Fibroblast of skin of back (primary cell): ENCODE measurements around the gene TBC1D10A.

Experiments used
- DNase-seq: peaks from one replicate; pipeline ENCODE4 v3.0.0-alpha.2; 2013

TBC1D10A gene

GRCh38 chr22:30265823-30266444 lies 60.8 kb downstream of the TBC1D10A start:
- DNase-seq, result no peak

- no peak for DNase-seq
Measured at GRCh38 chr22:30265131-30265720, 61.5 kb downstream of the TBC1D10A start.

GRCh38 chr22:30263883-30264282 lies 62.9 kb downstream of the TBC1D10A start:
- DNase-seq, result no peak

GRCh38 chr22:30262917-30263741 lies 63.6 kb downstream of the TBC1D10A start:
- DNase-seq, result peak; percentile 60

- no peak for DNase-seq
Measured at GRCh38 chr22:30262112-30262511, 64.6 kb downstream of the TBC1D10A start.

- DNase-seq, result no peak
Measured at GRCh38 chr22:30261134-30261533, 65.6 kb downstream of the TBC1D10A start.

- DNase-seq, result no peak
Measured at GRCh38 chr22:30260682-30261081, 66.1 kb downstream of the TBC1D10A start.

GRCh38 chr22:30260276-30260675 lies 66.5 kb downstream of the TBC1D10A start:
- no peak for DNase-seq

- DNase-seq, result no peak
Measured at GRCh38 chr22:30254314-30254713, 72.4 kb downstream of the TBC1D10A start.

GRCh38 chr22:30253205-30253852 lies 73.4 kb downstream of the TBC1D10A start:
- DNase-seq, result peak; percentile 92

GRCh38 chr22:30252411-30253204 lies 74.1 kb downstream of the TBC1D10A start:
- no peak for DNase-seq

- peak; percentile 86 for DNase-seq
Measured at GRCh38 chr22:30251711-30252110, 75.0 kb downstream of the TBC1D10A start.

GRCh38 chr22:30250661-30251267 lies 76.0 kb downstream of the TBC1D10A start:
- DNase-seq, result peak; percentile 76

- no peak for DNase-seq
Measured at GRCh38 chr22:30250039-30250565, 76.6 kb downstream of the TBC1D10A start.

GRCh38 chr22:30249049-30250038 lies 77.4 kb downstream of the TBC1D10A start:
- no peak for DNase-seq

- DNase-seq, result no peak
Measured at GRCh38 chr22:30248484-30248883, 78.3 kb downstream of the TBC1D10A start.

- DNase-seq, result no peak
Measured at GRCh38 chr22:30247974-30248373, 78.8 kb downstream of the TBC1D10A start.

- DNase-seq, result no peak
Measured at GRCh38 chr22:30247561-30247960, 79.2 kb downstream of the TBC1D10A start.

- peak; percentile 64 for DNase-seq
Measured at GRCh38 chr22:30246814-30247376, 79.8 kb downstream of the TBC1D10A start.
